Measurements from ENCODE around the gene EPB42. TPM values are rescaled to one million over a fixed set of nuclear protein-coding genes. Genes with fewer than 3 reads are reported as not detected.
"Not testable (repeated sequence)": the region's sequence is repeated elsewhere in the genome, so short reads cannot be mapped to it uniquely, and the experiment has no call there.

EPB42 gene
- total and polyA plus RNA-seq, 4 donors, result 0.60 TPM; not detected in 3

GRCh38 chr15:43187544-43188155, 33.2 kb downstream of the EPB42 start:
- no peak overlapping the region for H3K27ac ChIP-seq (ENCODE audit: low read depth in 1 of 2, low read length in 2 of 2)
- H3K4me1 ChIP-seq (ENCODE audit: control insufficient read depth in 1 of 2, insufficient read depth in 2 of 2, low read length in 2 of 2), result no peaks in the 10 kb centered on the region
- H3K36me3 ChIP-seq (ENCODE audit: control insufficient read depth in 1 of 2, insufficient read depth in 2 of 2, low read length in 1 of 2), result peaks cover 8 to 9% of the 10 kb centered on the region in 2 donors
- no peaks in the 10 kb centered on the region for H3K27me3 ChIP-seq (ENCODE audit: control insufficient read depth in 1 of 2, insufficient read depth in 2 of 2, low read length in 1 of 2)
- ATAC-seq (ENCODE audit: low FRiP score), result no peak
- no peak overlapping the region for H3K4me3 ChIP-seq (ENCODE audit: low read length in 2 of 2)
- 64 to 74% methylated on average over 2 of the region's 2 CpGs for WGBS, 2 donors
- DNase-seq, result no peak
- intact Hi-C loops (cut with DNase I), result loop anchor here in 1 of 2 donors (5.0 kb wide), 1 partner anchor 80 kb away; the partner anchor contains the start of gene UBR1
- H3K9me3 ChIP-seq (ENCODE audit: control insufficient read depth, low read length), result no peaks in the 10 kb centered on the region

GRCh38 chr15:43186003-43186353, 34.8 kb downstream of the EPB42 start:
- WGBS, 2 donors, result 0 to 1% methylated on average over 13 of the region's 13 CpGs
- DNase-seq, result no peak
- peak overlapping the region in 1 of 2 donors; percentile 32 for H3K27ac ChIP-seq (ENCODE audit: low read depth in 1 of 2, low read length in 2 of 2)
- no peaks in the 10 kb centered on the region for H3K27me3 ChIP-seq (ENCODE audit: control insufficient read depth in 1 of 2, insufficient read depth in 2 of 2, low read length in 1 of 2)
- ATAC-seq (ENCODE audit: low FRiP score), result peak; percentile 40
- no peaks in the 10 kb centered on the region for H3K9me3 ChIP-seq (ENCODE audit: control insufficient read depth, low read length)
- intact Hi-C loops (cut with DNase I), result loop anchor here in 1 of 2 donors (5.0 kb wide), 1 partner anchor 79 kb away; the partner anchor contains the start of gene UBR1
- no peaks in the 10 kb centered on the region for H3K4me1 ChIP-seq (ENCODE audit: control insufficient read depth in 1 of 2, insufficient read depth in 2 of 2, low read length in 2 of 2)
- H3K36me3 ChIP-seq (ENCODE audit: control insufficient read depth in 1 of 2, insufficient read depth in 2 of 2, low read length in 1 of 2), result peaks cover 4 to 5% of the 10 kb centered on the region in 2 donors
- H3K4me3 ChIP-seq (ENCODE audit: low read length in 2 of 2), result peak overlapping the region; percentile 65 to 81

- peak within 1 kb of the TSS in 1 of 2 donors; percentile 70 for H3K27ac ChIP-seq (ENCODE audit: low read depth in 1 of 2, low read length in 2 of 2)
- ATAC-seq (ENCODE audit: low FRiP score) (peak; percentile 94), DNase-seq (peak; percentile 96 to 98)
- no peaks in the 10 kb centered on the region for H3K4me1 ChIP-seq (ENCODE audit: control insufficient read depth in 1 of 2, insufficient read depth in 2 of 2, low read length in 2 of 2)
- no peaks in the 10 kb centered on the region for H3K27me3 ChIP-seq (ENCODE audit: control insufficient read depth in 1 of 2, insufficient read depth in 2 of 2, low read length in 1 of 2)
- intact Hi-C loops (cut with DNase I), result loop anchor here in 1 of 2 donors (5.0 kb wide), 1 partner anchor 78 kb away; the partner anchor contains the start of gene UBR1
- no peaks in the 10 kb centered on the region for H3K9me3 ChIP-seq (ENCODE audit: control insufficient read depth, low read length)
- peak within 1 kb of the TSS; percentile 65 to 81 for H3K4me3 ChIP-seq (ENCODE audit: low read length in 2 of 2)
- peaks cover 2 to 5% of the 10 kb centered on the region in 2 donors for H3K36me3 ChIP-seq (ENCODE audit: control insufficient read depth in 1 of 2, insufficient read depth in 2 of 2, low read length in 1 of 2)
- 0 to 1% methylated on average over 51 to 69 of the region's 69 CpGs for WGBS, 2 donors
Observed at GRCh38 chr15:43185157-43186002, 35.4 kb downstream of the EPB42 start, which contains the start of gene CCNDBP1. CCNDBP1 (plus strand) TSS chr15:43185403; CDS start chr15:43185499, 96 bp downstream.

GRCh38 chr15:43184407-43185124, 36.3 kb downstream of the EPB42 start:
- Histone ChIP-seq H3K27me3 (ENCODE audit: control insufficient read depth in 1 of 2, insufficient read depth in 2 of 2, low read length in 1 of 2) (no peaks in the 10 kb centered on the region), H3K27ac (ENCODE audit: low read depth in 1 of 2, low read length in 2 of 2) (peak overlapping the region in 1 of 2 donors; percentile 39), H3K4me3 (ENCODE audit: low read length in 2 of 2) (no peak overlapping the region), H3K36me3 (ENCODE audit: control insufficient read depth in 1 of 2, insufficient read depth in 2 of 2, low read length in 1 of 2) (peaks cover 2 to 3% of the 10 kb centered on the region in 2 donors), H3K9me3 (ENCODE audit: control insufficient read depth, low read length) (no peaks in the 10 kb centered on the region), H3K4me1 (ENCODE audit: control insufficient read depth in 1 of 2, insufficient read depth in 2 of 2, low read length in 2 of 2) (no peaks in the 10 kb centered on the region)
- intact Hi-C loops (cut with DNase I), result loop anchor here in 1 of 2 donors (5.0 kb wide), 1 partner anchor 77 kb away; the partner anchor contains the start of gene UBR1
- DNase-seq (no peak), ATAC-seq (ENCODE audit: low FRiP score) (no peak)
- WGBS, 2 donors, result 64 to 65% methylated on average over 9 of the region's 9 CpGs

GRCh38 chr15:43183270-43183669, 37.5 kb downstream of the EPB42 start:
- intact Hi-C loops (cut with DNase I), result no loop called here
- Histone ChIP-seq H3K9me3 (ENCODE audit: control insufficient read depth, low read length) (no peaks in the 10 kb centered on the region), H3K4me3 (ENCODE audit: low read length in 2 of 2) (no peak overlapping the region), H3K36me3 (ENCODE audit: control insufficient read depth in 1 of 2, insufficient read depth in 2 of 2, low read length in 1 of 2) (no peaks in the 10 kb centered on the region), H3K27me3 (ENCODE audit: control insufficient read depth in 1 of 2, insufficient read depth in 2 of 2, low read length in 1 of 2) (no peaks in the 10 kb centered on the region), H3K27ac (ENCODE audit: low read depth in 1 of 2, low read length in 2 of 2) (no peak overlapping the region), H3K4me1 (ENCODE audit: control insufficient read depth in 1 of 2, insufficient read depth in 2 of 2, low read length in 2 of 2) (no peaks in the 10 kb centered on the region)
- ATAC-seq (ENCODE audit: low FRiP score) (no peak), DNase-seq (no peak)
- WGBS, 2 donors, result 77 to 80% methylated on average over 3 of the region's 3 CpGs

- H3K9me3 ChIP-seq (ENCODE audit: control insufficient read depth, low read length); H3K27me3 ChIP-seq (ENCODE audit: control insufficient read depth in 1 of 2, insufficient read depth in 2 of 2, low read length in 1 of 2); H3K27ac ChIP-seq (ENCODE audit: low read depth in 1 of 2, low read length in 2 of 2); H3K4me3 ChIP-seq (ENCODE audit: low read length in 2 of 2); H3K4me1 ChIP-seq (ENCODE audit: control insufficient read depth in 1 of 2, insufficient read depth in 2 of 2, low read length in 2 of 2); H3K36me3 ChIP-seq (ENCODE audit: control insufficient read depth in 1 of 2, insufficient read depth in 2 of 2, low read length in 1 of 2); ATAC-seq (ENCODE audit: low FRiP score); intact Hi-C loops (cut with DNase I); DNase-seq: not testable (repeated sequence)
- WGBS, 2 donors, result 88 to 93% methylated on average over 2 of the region's 2 CpGs
Observed at GRCh38 chr15:43177147-43177546, 43.7 kb downstream of the EPB42 start.

GRCh38 chr15:43175656-43176309, 45.0 kb downstream of the EPB42 start:
- intact Hi-C loops (cut with DNase I); DNase-seq; H3K4me1 ChIP-seq (ENCODE audit: control insufficient read depth in 1 of 2, insufficient read depth in 2 of 2, low read length in 2 of 2); H3K36me3 ChIP-seq (ENCODE audit: control insufficient read depth in 1 of 2, insufficient read depth in 2 of 2, low read length in 1 of 2); ATAC-seq (ENCODE audit: low FRiP score); H3K27me3 ChIP-seq (ENCODE audit: control insufficient read depth in 1 of 2, insufficient read depth in 2 of 2, low read length in 1 of 2); H3K4me3 ChIP-seq (ENCODE audit: low read length in 2 of 2); H3K27ac ChIP-seq (ENCODE audit: low read depth in 1 of 2, low read length in 2 of 2); H3K9me3 ChIP-seq (ENCODE audit: control insufficient read depth, low read length): not testable (repeated sequence)
- WGBS, 2 donors, result 94 to 97% methylated on average over 23 to 24 of the region's 25 CpGs

GRCh38 chr15:43169888-43170287, 50.9 kb downstream of the EPB42 start:
- Histone ChIP-seq H3K27ac (ENCODE audit: low read depth in 1 of 2, low read length in 2 of 2) (no peak overlapping the region), H3K4me3 (ENCODE audit: low read length in 2 of 2) (no peak overlapping the region), H3K27me3 (ENCODE audit: control insufficient read depth in 1 of 2, insufficient read depth in 2 of 2, low read length in 1 of 2) (no peaks in the 10 kb centered on the region), H3K36me3 (ENCODE audit: control insufficient read depth in 1 of 2, insufficient read depth in 2 of 2, low read length in 1 of 2) (no peaks in the 10 kb centered on the region), H3K4me1 (ENCODE audit: control insufficient read depth in 1 of 2, insufficient read depth in 2 of 2, low read length in 2 of 2) (peaks cover 0 to 4% of the 10 kb centered on the region in 2 donors), H3K9me3 (ENCODE audit: control insufficient read depth, low read length) (no peaks in the 10 kb centered on the region)
- no peak for DNase-seq
- WGBS, 2 donors, result 16 to 25% methylated on average over 4 of the region's 4 CpGs
- no peak for ATAC-seq (ENCODE audit: low FRiP score)
- intact Hi-C loops (cut with DNase I), result no loop called here
